Activated CD8-positive, alpha-beta memory T cell treated with anti-CD3 and anti-CD28 coated beads, Interleukin-2, amount 10 ng/mL, durations not matched to agents 7 days and 5 days (primary cell): ENCODE results near the gene C12orf76. TPM values are rescaled to one million over a fixed set of nuclear protein-coding genes. Genes with fewer than 3 reads are reported as not detected.
"Not testable (repeated sequence)": the region's sequence is repeated elsewhere in the genome, so short reads cannot be mapped to it uniquely, and the experiment has no call there.

Experiments used
- ATAC-seq: fragments of 150-1000 bp; cut with Tn5 transposase; one replicate; pipeline ENCODE4 v1.10.0; 2021; ENCODE audit warnings: moderate library complexity
- CTCF ChIA-PET: fragments of 350-600 bp; sonication (Branson Sonifier 250); formaldehyde crosslinking; loops from one replicate; lab custom pipeline; 2021; ENCODE audit warnings: antibody characterized with exemption; lab: Charles Lee
- DNase-seq: peaks from one replicate; pipeline ENCODE4 v3.0.0-alpha.2; 2020
- H3K27ac Mint-ChIP-seq: one replicate; pipeline ENCODE4 v1.8.0; 2021; ENCODE audit warnings: mild to moderate bottlenecking, mixed read lengths
- H3K27me3 Mint-ChIP-seq: one replicate; pipeline ENCODE4 v1.8.0; 2021; ENCODE audit warnings: mixed read lengths
- H3K36me3 Mint-ChIP-seq: one replicate; pipeline ENCODE4 v1.8.0; 2021; ENCODE audit warnings: mild to moderate bottlenecking, mixed read lengths
- H3K4me1 Mint-ChIP-seq: one replicate; pipeline ENCODE4 v1.8.0; 2021; ENCODE audit warnings: mixed read lengths
- H3K4me3 Mint-ChIP-seq: one replicate; pipeline ENCODE4 v1.8.0; 2021; ENCODE audit warnings: mild to moderate bottlenecking, moderate library complexity, mixed read lengths
- H3K9me3 Mint-ChIP-seq: one replicate; pipeline ENCODE4 v1.8.0; 2022; ENCODE audit warnings: low read depth, mixed read lengths
- total RNA-seq, 2 experiments: library from RNA; stranded (reverse); gene quantifications; one replicate each; pipeline ENCODE4 v1.2.3, GENCODE V29; 2021

C12orf76 gene
- total RNA-seq, 2 experiments from 2014 or later, result 14.8 to 17.3 TPM

GRCh38 chr12:110055375-110056352, 7.3 kb upstream of the C12orf76 start:
- CTCF ChIA-PET, result interaction anchor here (0.7 kb wide), 1 partner anchor 22 kb away, joined by 3 read pairs; no protein-coding TSS in a partner anchor
- peak; percentile 45 for DNase-seq
- not testable (repeated sequence) for H3K36me3 Mint-ChIP-seq, H3K27me3 Mint-ChIP-seq, ATAC-seq, H3K9me3 Mint-ChIP-seq, H3K4me3 Mint-ChIP-seq
- Mint-ChIP-seq H3K4me1 (peaks cover 35% of the 10 kb centered on the region), H3K27ac (peak overlapping the region; percentile 61)

GRCh38 chr12:110050927-110051326, 2.6 kb upstream of the C12orf76 start:
- H3K9me3 Mint-ChIP-seq, result no peaks in the 10 kb centered on the region
- ATAC-seq, result no peak
- CTCF ChIA-PET, result no interaction called here
- H3K4me3 Mint-ChIP-seq, result no peak overlapping the region
- no peaks in the 10 kb centered on the region for H3K27me3 Mint-ChIP-seq
- DNase-seq, result no peak
- H3K36me3 Mint-ChIP-seq, result peaks cover 1% of the 10 kb centered on the region
- no peak overlapping the region for H3K27ac Mint-ChIP-seq
- H3K4me1 Mint-ChIP-seq, result peaks cover 44% of the 10 kb centered on the region

- CTCF ChIA-PET, result interaction anchor here (1.0 kb wide), 1 partner anchor 33 kb away, joined by 3 read pairs; no protein-coding TSS in a partner anchor
Observed at GRCh38 chr12:110049666-110050065, 1.3 kb upstream of the C12orf76 start.

DNA sequence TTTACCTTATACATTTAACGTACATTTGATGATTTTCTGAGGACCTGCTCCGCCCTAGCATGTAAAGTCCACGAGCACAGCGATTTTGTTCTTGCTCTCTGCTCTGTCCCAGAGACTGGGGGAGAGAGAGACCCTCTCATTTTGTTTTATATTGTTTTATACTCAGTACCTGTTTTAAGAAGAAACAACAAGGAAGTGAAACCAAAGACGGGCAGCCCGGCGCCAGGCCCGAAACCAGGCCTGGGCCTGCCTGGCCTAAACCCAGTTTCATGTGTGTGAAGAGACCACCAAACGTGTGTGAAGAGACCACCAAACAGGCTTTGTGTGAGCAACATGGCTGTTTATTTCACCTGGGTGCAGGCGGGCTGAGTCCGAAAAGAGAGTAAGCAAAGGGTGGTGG, 712 bp upstream of the C12orf76 start:
- ATAC-seq, H3K9me3 Mint-ChIP-seq, H3K27me3 Mint-ChIP-seq, DNase-seq, H3K36me3 Mint-ChIP-seq, CTCF ChIA-PET: not testable (repeated sequence)
- peaks cover 37% of the 10 kb centered on the region for H3K4me1 Mint-ChIP-seq
- H3K27ac Mint-ChIP-seq, result peak overlapping the region; percentile 90
- peak overlapping the region; percentile 89 for H3K4me3 Mint-ChIP-seq

More at GRCh38 chr12:110049666-110050065, 1.3 kb upstream of the C12orf76 start:
- not testable (repeated sequence) for DNase-seq, H3K27me3 Mint-ChIP-seq, H3K9me3 Mint-ChIP-seq, H3K36me3 Mint-ChIP-seq, H3K27ac Mint-ChIP-seq, ATAC-seq
- Mint-ChIP-seq H3K4me3 (peak overlapping the region; percentile 89), H3K4me1 (peaks cover 39% of the 10 kb centered on the region)

GRCh38 chr12:110047297-110047940, 903 bp downstream of the C12orf76 start:
- ATAC-seq, result no peak
- peak overlapping the region; percentile 90 for H3K27ac Mint-ChIP-seq
- DNase-seq, result no peak
- H3K9me3 Mint-ChIP-seq, result no peaks in the 10 kb centered on the region
- no peaks in the 10 kb centered on the region for H3K27me3 Mint-ChIP-seq
- H3K4me1 Mint-ChIP-seq, result peaks cover 46% of the 10 kb centered on the region
- peaks cover 7% of the 10 kb centered on the region for H3K36me3 Mint-ChIP-seq
- CTCF ChIA-PET, result interaction anchor here (1.2 to 1.9 kb wide), 4 partner anchors 14 to 384 kb away, joined by 3 to 6 read pairs (median 4); no protein-coding TSS in a partner anchor
- H3K4me3 Mint-ChIP-seq, result peak overlapping the region; percentile 89

DNA sequence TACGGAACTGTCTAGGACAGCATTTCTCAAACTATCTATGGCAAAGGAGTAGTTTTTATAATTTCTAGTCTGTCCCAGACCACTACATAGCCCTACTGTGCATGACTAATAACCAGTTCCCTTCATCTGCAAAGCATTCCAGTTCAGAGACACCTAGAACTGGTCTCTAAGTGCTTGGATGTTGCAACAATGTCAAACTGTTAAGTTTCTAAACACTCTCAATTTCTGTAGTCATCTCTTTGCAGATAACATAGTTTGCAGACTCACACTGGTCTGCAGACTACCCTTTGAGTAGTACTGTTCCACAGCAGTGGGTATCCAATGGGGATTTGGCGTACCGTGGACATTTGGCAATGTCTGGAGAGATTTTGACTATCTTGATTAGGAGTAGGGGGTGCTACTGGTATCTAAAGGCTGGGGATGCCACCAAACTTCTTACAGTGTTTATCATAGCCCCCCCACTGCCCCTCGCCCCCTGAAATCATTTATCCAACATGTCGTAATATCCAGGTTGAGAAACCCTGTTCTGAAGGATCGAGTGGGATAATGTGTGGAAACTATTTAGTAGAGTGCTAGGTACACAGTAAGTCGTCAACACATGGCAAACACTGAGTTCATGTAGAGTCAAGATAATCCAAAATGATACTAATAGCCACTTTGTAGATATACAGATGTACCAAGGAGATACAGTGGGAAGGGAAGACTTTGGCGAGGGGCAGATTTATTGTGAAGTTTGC, 1.7 kb downstream of the C12orf76 start:
- no peaks in the 10 kb centered on the region for H3K9me3 Mint-ChIP-seq
- peaks cover 53% of the 10 kb centered on the region for H3K4me1 Mint-ChIP-seq
- peaks cover 15% of the 10 kb centered on the region for H3K36me3 Mint-ChIP-seq
- H3K27ac Mint-ChIP-seq, result no peak overlapping the region
- DNase-seq (no peak), ATAC-seq (no peak)
- peak overlapping the region; percentile 89 for H3K4me3 Mint-ChIP-seq
- H3K27me3 Mint-ChIP-seq, result no peaks in the 10 kb centered on the region
- CTCF ChIA-PET, result interaction anchor here (1.2 to 1.9 kb wide), 3 partner anchors 13 to 385 kb away, joined by 3 to 6 read pairs (median 4); no protein-coding TSS in a partner anchor

GRCh38 chr12:110042264-110042663, 6.1 kb downstream of the C12orf76 start:
- H3K27ac Mint-ChIP-seq, result peak overlapping the region; percentile 55

GRCh38 chr12:110039085-110039807, 9.1 kb downstream of the C12orf76 start:
- H3K36me3 Mint-ChIP-seq, result peaks cover 57% of the 10 kb centered on the region
- DNase-seq, result peak; percentile 66
- no peak overlapping the region for H3K4me3 Mint-ChIP-seq
- H3K27ac Mint-ChIP-seq, result peak overlapping the region; percentile 92
- peak; percentile 61 for ATAC-seq
- no peaks in the 10 kb centered on the region for H3K9me3 Mint-ChIP-seq
- CTCF ChIA-PET, result interaction anchor here (0.8 to 0.9 kb wide), 3 partner anchors 20 to 43 kb away, joined by 3 to 4 read pairs (median 4); partner anchors contain the start of gene GIT2
- H3K4me1 Mint-ChIP-seq, result peaks cover 54% of the 10 kb centered on the region
- H3K27me3 Mint-ChIP-seq, result no peaks in the 10 kb centered on the region

More at GRCh38 chr12:110042264-110042663, 6.1 kb downstream of the C12orf76 start:
- DNase-seq, result no peak
- H3K9me3 Mint-ChIP-seq, result no peaks in the 10 kb centered on the region
- CTCF ChIA-PET, result interaction anchor here (1.1 kb wide), 1 partner anchor 389 kb away, joined by 3 read pairs; no protein-coding TSS in a partner anchor
- no peak overlapping the region for H3K4me3 Mint-ChIP-seq
- peaks cover 61% of the 10 kb centered on the region for H3K4me1 Mint-ChIP-seq
- H3K36me3 Mint-ChIP-seq, result peaks cover 35% of the 10 kb centered on the region
- H3K27me3 Mint-ChIP-seq, result no peaks in the 10 kb centered on the region
- no peak for ATAC-seq

DNA sequence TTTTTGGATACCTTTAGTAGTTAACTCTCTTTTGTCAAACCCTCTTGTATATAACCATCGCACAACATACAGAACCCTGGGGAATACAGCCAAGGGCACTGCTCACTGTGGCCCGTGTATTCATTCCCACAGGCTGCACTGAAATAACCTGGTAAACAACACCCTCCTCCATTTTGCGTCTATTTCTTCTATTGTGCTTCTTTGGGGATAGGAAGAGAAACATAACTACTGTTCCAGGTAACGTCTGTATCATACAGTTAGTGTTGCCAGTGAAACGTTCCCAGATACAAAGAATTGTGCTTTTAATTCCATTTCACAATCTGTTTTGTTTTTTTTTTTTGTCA, 9.6 kb downstream of the C12orf76 start:
- peak overlapping the region; percentile 92 for H3K27ac Mint-ChIP-seq
- H3K4me1 Mint-ChIP-seq, result peaks cover 52% of the 10 kb centered on the region
- ATAC-seq (no peak), DNase-seq (no peak)
- CTCF ChIA-PET, result no interaction called here
- H3K9me3 Mint-ChIP-seq, result no peaks in the 10 kb centered on the region
- H3K36me3 Mint-ChIP-seq, result peaks cover 58% of the 10 kb centered on the region
- no peak overlapping the region for H3K4me3 Mint-ChIP-seq
- H3K27me3 Mint-ChIP-seq, result no peaks in the 10 kb centered on the region

GRCh38 chr12:110037315-110037714, 11.0 kb downstream of the C12orf76 start:
- CTCF ChIA-PET, result no interaction called here
- no peaks in the 10 kb centered on the region for H3K27me3 Mint-ChIP-seq
- H3K4me1 Mint-ChIP-seq, result peaks cover 44% of the 10 kb centered on the region
- DNase-seq, result no peak
- H3K36me3 Mint-ChIP-seq, result peaks cover 60% of the 10 kb centered on the region
- no peak for ATAC-seq
- no peaks in the 10 kb centered on the region for H3K9me3 Mint-ChIP-seq
- H3K27ac Mint-ChIP-seq, result peak overlapping the region; percentile 40
- H3K4me3 Mint-ChIP-seq, result no peak overlapping the region

DNA sequence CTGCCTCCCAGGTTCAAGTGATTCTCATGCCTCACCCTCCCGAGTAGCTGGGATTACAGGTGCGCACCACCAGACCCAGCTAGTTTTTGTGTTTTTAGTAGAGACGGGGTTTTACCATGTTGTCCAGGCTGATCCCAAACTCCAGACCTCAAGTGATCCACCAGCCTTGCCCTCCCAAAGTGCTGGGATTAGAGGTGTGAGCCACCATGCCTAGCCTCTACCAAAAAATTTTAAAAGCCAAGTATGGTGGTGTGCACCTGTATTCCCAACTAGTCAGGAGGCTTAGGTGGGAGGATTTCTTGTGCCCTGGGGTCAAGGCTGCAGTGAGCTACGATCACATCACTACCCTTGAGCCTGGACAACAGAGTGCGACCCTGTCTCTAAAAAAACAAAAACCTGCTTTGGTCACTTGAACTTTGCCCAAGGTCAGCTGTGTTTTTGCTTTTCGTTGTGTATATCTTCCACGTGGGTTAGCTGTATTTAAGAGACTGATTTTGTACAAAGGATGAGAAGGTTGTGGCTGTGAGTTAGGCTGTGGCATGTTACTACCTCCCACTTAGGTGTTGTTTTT, 12.7 kb downstream of the C12orf76 start:
- Mint-ChIP-seq H3K4me1 (peaks cover 32% of the 10 kb centered on the region), H3K27ac (no peak overlapping the region), H3K36me3 (peaks cover 59% of the 10 kb centered on the region), H3K27me3 (no peaks in the 10 kb centered on the region), H3K9me3 (no peaks in the 10 kb centered on the region), H3K4me3 (no peak overlapping the region)
- CTCF ChIA-PET, result interaction anchor here (0.9 kb wide), 1 partner anchor 11 kb away, joined by 3 read pairs; no protein-coding TSS in a partner anchor
- DNase-seq (no peak), ATAC-seq (no peak)

DNA sequence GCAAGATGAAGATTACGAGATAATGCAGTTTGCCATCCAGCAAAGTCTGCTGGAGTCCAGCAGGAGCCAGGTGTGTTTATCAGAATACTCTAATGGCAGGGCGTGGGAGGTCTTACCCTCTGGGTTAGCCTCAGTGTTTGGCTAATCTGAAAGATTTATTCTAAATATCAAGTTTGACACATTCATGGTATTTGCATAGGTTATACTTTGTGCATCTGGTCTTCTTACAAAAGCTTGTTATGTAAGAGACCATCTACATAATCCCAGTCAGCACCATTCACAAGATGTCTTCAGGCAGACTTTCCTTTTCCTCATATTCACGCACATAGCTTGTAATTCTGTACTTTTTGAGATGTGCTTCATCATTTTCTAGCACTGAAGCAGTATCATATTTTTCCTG, 14.4 kb downstream of the C12orf76 start:
- CTCF ChIA-PET, result interaction anchor here (1.0 to 1.6 kb wide), 2 partner anchors 13 to 17 kb away, joined by 3 to 4 read pairs; no protein-coding TSS in a partner anchor
- H3K27ac Mint-ChIP-seq, result no peak overlapping the region
- H3K9me3 Mint-ChIP-seq, result no peaks in the 10 kb centered on the region
- ATAC-seq, result no peak
- H3K4me3 Mint-ChIP-seq, result no peak overlapping the region
- no peak for DNase-seq
- peaks cover 15% of the 10 kb centered on the region for H3K4me1 Mint-ChIP-seq
- peaks cover 58% of the 10 kb centered on the region for H3K36me3 Mint-ChIP-seq
- no peaks in the 10 kb centered on the region for H3K27me3 Mint-ChIP-seq
